LNCAP (cell line): ENCODE measurements around the gene JAG2.

ENCODE experiments used
- TF ChIP-seq, protein P1 (sequence below): fragments of 450-650 bp; IDR thresholded peaks from 2 replicates; pipeline ENCODE4 v1.5.1; 2017; ENCODE audit warnings: mild to moderate bottlenecking

Gene JAG2

DNA sequence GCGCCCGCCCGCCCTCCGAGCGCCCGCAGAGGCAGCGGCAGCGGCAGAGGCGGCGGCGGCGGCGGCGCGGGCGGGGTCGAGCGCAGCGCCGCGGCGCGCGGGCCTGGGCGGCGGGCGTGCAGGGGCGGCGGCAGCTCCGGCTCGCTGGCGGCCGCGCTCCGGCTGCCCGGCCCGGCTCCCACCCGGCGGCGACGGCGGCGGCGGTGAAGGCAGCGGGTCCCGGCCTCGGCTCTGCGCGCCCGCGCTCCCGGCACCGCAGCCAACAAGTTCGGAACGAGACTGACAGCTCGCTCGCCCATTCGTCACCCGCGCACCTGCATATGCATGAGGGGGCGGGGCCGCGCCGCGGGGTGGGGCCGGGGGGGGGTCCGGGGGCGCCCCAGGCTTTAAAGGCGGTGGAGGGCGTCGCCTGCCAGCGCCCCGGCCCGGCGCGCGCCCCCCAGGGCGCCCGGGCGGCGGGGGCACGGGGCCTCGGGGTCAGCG, at the start of gene JAG2:
Gene JAG2 (minus strand): TSS at position 281 of the 483 bp plus-strand sequence. CDS start 356 bp downstream, outside the sequence.
- TF ChIP-seq, protein P1, sequence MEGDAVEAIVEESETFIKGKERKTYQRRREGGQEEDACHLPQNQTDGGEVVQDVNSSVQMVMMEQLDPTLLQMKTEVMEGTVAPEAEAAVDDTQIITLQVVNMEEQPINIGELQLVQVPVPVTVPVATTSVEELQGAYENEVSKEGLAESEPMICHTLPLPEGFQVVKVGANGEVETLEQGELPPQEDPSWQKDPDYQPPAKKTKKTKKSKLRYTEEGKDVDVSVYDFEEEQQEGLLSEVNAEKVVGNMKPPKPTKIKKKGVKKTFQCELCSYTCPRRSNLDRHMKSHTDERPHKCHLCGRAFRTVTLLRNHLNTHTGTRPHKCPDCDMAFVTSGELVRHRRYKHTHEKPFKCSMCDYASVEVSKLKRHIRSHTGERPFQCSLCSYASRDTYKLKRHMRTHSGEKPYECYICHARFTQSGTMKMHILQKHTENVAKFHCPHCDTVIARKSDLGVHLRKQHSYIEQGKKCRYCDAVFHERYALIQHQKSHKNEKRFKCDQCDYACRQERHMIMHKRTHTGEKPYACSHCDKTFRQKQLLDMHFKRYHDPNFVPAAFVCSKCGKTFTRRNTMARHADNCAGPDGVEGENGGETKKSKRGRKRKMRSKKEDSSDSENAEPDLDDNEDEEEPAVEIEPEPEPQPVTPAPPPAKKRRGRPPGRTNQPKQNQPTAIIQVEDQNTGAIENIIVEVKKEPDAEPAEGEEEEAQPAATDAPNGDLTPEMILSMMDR: no peak

DNA sequence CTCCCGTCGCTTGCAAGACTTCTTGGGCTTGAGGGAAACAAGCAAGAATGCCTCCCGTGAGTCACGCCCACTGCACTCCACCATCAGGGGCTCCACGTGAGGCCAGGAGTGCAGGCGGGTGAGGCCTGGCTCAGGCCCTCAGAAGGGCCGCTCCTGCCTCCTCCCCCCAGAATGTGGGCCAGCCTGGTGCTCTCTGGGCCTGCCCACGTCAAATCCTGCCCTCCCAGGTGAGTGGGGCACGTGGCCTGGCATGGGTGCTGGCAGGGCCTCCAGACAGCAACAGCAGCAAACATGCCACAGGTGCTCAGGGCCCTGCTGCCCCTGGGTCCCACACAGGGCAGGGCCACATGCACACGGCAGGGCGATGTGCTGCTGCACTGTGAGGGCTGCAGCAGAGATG, 49.2 kb upstream of the JAG2 start:
- TF ChIP-seq, protein P1: no peak

DNA sequence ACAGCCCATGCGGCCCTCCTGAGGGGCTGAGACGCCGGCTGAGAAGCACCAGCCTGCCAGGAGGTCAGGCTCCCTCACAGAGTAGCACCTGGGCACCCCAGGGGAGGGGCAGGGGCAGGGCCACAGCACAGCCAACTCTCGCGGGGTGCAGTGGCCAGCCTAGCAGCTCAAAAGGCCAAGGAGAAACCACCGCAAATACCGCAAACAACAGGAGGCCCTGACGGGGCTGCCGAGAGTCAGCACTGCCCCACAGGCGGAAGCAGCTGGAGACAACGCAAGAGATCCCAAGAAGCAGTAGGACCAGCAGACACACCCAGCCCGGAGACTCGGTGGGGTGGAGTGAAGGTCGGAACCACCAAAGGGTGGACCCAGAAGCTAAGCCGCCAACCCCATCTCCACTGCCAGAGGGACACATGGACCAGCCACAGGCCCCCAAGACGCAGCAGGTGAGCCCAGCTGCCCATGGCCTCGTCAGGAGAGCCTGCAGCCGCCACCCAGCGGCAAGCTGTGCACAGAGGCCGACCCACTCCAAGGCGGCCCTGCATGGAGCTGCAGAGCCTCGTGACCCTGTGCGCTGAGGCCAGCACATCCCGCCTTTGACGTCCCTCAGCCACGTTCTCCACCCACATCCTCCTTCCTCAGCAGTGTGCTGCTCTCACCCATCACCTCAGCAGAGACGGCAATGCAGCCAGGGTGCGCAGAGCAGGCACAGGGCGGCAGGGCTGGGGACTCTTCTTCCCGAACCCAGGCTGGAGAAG, 48.1 kb upstream of the JAG2 start:
- TF ChIP-seq, protein P1: no peak

DNA sequence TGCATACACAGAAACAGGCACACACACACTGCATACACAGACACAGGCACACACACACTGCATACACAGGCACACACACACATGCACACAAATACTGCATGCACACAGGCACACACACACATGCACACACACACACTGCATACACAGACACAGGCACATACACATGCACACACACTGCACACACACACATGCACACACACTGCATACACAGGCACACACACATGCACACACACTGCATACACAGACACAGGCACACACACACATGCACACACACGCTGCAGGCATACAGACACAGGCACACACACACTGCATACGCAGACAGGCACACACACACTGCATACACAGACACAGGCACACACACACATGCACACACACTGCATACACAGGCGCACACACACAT, 47.0 kb upstream of the JAG2 start:
- TF ChIP-seq, protein P1: no peak

DNA sequence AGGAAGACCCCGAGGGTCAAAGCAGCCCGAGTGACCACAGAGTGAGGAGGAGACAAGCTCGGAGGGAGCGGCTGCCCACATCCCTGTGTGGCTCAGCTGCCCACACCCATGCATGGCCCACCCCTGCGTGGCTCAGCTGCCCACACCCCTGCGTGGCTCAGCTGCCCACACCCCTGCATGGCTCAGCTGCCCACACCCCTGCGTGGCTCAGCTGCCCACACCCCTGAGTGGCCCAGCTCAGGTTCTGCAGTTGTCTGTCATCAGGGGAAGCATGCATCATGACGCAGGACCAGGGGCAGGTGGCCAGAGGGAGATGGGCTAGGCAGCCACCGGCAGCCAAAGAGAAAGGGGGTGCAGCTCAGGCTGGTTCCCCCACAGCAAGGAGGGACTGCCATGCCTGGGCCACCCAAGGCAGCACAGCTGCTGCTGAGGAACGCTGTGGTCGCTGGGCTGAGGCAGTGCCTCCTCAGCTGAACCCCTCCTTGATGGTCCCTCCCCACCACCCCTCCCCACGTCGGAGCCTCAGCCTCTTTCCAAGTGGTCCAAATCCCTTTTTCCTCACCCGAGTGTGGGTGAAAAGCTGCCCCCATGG, 45.8 kb upstream of the JAG2 start:
- TF ChIP-seq, protein P1: no peak

DNA sequence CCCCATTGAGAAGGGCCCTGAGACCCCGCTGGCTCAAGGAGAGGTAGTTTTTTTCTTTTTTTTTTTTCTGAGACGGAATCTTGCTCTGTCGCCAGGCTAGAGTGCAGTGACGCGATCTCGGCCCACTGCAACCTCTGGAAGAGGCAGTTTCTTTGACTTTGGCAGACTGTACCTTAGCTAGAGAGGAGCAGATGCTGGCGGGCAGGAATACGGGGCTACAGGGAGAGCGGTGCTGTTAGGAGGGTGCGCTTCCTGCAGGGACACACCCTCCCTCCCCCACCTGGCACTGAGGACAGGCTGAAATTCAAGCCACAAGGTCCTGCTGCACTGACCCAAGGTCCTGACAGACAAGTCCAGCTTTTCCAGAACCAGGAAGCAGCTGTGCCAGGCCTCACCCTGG, 44.8 kb upstream of the JAG2 start:
- TF ChIP-seq, protein P1: no peak

DNA sequence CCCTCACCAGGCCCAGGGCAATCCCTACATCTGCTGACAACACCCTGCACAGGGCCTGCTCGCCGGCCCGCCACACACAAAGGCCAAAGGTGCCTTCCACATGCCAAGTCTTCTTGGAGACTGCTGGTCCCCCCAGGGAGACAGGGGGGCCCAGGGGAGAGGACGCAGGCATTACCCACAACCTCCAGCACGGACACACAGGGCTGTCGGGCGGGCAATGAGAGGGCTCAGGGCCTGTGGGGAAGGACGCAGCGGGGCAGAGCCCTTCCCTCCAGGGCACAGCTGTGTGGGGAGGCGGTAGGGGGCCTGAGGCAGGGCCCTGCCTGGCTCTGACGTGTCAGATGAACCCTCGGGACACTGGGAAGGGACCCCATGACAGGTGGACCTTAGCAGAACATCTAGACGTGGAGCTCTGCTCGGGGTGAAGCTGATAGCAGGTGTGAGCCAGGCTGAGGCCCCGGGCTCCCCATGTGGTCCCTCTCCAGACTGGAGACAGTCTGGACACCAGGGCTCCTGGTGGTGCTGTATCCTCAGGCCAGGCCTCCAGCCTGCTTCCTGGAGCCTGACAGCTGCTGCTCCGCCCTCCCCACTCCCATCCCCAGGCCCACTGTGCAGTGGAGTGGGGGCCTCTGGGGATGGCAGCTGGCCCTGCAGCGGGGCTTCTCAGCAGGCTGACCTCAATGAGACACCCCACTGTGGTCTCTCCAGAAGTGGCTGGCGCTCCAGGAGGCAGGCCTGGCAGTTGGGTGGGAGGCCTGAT, 44.1 kb upstream of the JAG2 start:
- TF ChIP-seq, protein P1: no peak
